HG03060 (cell line): ENCODE results near the gene HOXB13.

Experiments
- ATAC-seq: cut with Tn5 transposase; IDR thresholded peaks from one replicate; pipeline ENCODE4 v1.9.1; 2021; ENCODE audit warnings: low read depth, moderate number of reproducible peaks; ENCODE audit not compliant: unreplicated experiment

HOXB13 gene

GRCh38 chr17:48729335-48730239, 1.0 kb upstream of the HOXB13 start:
- no peak for ATAC-seq

DNA sequence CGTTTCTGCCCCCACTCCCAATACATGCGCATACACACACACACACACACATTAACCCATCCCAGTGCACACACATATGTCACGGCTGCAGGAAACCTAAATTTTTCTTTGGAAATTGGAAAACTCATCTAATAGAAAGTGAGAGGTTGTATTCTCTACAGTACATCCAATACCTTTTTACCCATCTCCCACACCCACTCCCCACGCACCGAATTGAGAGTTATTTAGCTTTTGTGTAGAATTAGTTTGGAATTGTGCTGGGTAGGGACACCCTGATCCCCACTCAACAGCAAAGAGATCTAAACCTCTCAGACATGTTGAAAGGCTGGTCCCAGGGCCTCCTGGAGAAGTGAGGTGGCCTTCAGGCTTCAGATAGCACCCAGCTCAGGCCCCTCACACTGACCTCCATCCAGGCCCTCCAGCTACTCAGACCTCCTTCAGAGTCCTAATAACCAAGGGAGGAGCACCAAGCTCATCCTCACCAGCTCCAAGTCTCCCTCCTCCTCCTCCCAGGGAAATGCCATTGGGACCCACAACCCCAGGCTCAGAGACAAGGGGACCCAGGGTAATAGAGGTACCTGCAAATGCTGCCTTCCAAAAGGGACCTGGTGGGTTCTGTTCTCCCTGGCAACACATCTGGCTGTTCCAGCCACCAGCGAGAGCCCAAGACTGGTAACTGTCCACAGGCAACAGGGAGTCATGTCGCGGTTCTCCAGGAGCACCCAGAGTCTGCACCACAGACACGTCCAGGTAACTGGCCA, 955 bp downstream of the HOXB13 start:
- no peak for ATAC-seq

DNA sequence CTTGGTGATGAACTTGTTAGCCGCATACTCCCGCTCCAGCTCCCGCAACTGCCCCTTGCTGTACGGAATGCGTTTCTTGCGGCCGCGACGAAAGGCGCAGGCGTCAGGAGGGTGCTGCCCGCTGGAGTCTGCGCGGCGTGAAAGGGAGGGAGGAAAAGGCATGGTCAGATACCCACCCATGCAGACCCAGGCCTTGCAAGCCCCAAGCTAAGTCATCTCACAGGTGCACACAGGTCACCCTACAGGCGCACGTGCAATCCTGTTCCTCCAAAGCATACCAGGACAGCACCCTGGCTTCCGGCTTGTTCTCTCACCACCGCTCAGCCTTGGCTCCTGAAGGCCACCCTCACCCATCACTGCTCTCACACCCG, 1.6 kb downstream of the HOXB13 start:
- no peak for ATAC-seq

DNA sequence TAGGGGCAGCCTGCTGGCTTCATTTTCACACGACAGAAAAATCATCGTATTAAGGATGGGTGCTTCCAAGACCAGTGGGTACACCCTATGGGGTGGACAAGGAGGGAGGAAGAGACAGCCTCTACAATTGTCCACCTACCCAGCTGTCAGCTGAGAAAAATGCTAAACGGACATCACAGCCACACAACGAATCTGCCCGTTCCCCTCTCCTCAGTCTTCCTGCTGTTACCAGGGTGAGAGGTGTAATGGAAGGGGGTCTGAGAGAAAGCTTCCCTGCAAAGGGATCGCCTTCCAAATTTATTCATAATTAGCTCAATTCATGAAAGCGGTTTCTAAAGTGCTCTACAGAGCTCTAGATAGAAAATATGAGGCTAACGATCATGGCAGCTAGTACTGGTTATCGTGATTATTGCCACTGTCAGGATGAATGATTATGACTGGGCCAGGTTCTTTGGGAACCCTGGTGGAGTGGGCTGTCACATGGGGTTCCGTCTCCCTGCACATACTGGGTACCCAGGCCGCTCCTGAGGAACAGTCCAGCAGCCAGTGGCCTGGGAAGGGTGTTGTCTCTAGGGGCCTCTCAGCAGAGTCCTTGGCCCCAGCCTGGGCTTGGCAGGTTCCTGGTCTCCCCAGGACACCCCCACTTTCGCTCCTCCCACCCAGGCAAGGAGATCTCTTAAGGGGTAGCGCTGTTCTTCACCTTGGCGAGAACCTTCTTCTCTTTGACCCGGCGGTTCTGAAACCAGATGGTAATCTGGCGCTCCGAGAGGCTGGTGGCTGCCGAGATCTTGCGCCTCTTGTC, 2.2 kb downstream of the HOXB13 start:
- ATAC-seq, result no peak

- no peak for ATAC-seq
Observed at GRCh38 chr17:48725288-48726064, 3.1 kb downstream of the HOXB13 start.

DNA sequence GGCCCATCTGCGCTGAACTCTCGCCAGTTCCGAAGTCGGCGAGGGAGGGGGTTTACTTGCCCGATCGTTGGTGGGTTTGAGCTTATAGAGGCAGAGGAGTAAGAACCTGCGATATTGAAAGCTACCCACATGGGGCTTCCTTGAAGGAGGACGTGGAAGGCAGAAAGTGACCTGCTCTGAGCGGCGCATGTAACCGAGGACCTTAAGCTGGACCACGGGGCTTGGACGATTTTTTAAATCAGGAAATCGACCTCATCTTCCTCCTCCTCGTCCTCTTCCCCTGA, 3.6 kb downstream of the HOXB13 start:
- no peak for ATAC-seq

GRCh38 chr17:48724251-48725003, 4.1 kb downstream of the HOXB13 start:
- ATAC-seq, result no peak

DNA sequence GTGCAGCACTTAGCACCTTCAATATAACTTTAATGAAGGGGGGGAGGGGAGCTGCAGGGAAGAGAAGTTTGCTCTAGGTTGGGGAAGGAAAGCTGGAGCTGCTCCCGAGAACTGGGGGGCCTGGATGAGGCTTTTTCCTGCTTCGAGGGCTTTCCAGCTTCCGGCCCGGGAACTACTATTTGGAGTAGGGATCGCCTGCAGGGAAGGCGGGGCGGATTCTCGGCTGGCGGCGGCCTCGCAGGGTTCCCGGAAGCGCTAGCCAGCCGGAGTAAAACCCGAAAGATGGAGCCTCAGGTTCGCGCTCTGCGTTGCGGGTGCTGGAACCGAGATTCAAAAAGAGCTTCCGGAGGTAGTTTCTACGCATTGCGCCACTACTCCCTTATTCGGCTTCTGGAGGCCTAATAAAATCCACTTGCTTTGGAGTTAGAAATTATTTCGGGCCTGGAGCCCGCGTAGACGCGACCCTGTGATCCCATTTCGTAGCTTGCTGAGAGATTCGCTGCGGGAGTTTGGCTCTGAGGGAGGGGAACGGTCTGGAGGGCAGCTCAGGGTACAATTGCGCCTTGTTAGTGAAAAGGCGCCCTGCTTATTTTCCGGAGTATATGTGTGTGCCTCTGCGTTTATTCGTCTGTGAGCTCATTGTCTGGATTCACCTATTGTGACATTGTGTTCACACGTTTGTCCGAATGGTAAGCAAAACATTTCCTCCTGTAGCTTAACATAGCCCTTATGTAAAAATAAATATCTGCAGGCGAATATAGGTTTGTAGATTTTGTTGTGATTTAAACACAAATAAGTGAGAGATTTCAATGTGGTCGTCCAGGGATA, 4.9 kb downstream of the HOXB13 start:
- ATAC-seq, result no peak

GRCh38 chr17:48722915-48723422, 5.6 kb downstream of the HOXB13 start, which contains the start of gene PRAC2:
PRAC2 (plus strand) TSS chr17:48723185; CDS start chr17:48724411, 1,226 bp downstream.
- ATAC-seq, result no peak

- ATAC-seq, result no peak
Observed at GRCh38 chr17:48722201-48722907, 6.2 kb downstream of the HOXB13 start, which contains the start of gene PRAC1. PRAC1 (minus strand) TSS chr17:48722518; CDS start chr17:48722392, 126 bp downstream.

DNA sequence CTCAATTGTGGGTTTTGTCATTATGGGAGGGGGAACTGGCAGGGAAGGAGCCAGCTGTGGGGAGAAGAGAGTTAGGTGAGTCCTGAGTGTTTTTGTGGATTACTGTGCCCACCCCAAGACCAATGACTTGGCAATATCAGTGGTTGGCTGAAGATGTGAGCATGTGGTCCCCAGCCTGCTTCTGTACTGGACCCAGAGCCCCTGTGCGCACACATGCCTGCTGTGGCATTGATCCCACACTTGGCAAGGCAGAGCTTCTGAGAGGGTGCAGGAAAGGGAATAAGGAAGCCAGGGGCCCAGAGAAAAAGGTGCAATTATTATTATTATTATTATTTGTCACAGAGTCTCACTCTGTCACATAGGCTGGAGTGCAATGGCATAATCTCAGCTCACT, 7.5 kb downstream of the HOXB13 start:
- ATAC-seq, result no peak

DNA sequence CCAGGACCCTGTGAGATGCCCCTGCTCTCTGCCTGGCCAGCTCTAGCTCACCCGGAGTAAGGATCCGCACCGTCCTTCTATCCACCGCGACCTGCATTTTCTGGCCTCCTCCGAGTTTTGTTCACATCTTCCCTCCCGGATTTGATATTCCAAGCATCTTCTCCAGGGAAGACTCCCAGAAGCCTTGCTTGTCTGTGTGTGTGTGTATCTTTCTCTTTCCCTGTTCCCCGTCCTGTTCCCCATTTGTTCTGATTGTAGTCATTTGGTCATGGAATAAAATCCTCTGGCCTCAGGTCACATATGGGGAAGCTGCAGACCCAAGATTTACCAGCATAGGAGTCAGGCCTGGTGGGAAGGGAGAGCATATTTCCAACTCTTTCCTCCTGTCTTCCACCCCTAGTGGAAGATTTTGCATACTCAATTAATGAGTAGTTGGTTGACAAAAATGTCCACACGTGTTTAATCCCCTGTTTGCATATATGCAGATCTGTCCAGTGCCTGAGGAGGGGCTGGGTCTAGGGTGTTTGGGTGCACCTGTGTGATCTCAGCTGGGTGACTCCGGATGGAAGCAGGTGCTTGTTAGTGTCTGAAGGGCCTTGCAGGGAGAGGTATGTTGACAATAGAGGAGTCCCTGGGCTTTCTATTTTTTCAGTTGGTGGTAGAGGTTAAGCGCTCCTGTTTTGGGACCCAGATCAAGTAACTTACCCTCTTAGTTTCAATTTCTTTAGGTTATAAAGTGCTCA, 8.1 kb downstream of the HOXB13 start:
- ATAC-seq, result no peak

- no peak for ATAC-seq
Observed at GRCh38 chr17:48719642-48720265, 8.8 kb downstream of the HOXB13 start.

DNA sequence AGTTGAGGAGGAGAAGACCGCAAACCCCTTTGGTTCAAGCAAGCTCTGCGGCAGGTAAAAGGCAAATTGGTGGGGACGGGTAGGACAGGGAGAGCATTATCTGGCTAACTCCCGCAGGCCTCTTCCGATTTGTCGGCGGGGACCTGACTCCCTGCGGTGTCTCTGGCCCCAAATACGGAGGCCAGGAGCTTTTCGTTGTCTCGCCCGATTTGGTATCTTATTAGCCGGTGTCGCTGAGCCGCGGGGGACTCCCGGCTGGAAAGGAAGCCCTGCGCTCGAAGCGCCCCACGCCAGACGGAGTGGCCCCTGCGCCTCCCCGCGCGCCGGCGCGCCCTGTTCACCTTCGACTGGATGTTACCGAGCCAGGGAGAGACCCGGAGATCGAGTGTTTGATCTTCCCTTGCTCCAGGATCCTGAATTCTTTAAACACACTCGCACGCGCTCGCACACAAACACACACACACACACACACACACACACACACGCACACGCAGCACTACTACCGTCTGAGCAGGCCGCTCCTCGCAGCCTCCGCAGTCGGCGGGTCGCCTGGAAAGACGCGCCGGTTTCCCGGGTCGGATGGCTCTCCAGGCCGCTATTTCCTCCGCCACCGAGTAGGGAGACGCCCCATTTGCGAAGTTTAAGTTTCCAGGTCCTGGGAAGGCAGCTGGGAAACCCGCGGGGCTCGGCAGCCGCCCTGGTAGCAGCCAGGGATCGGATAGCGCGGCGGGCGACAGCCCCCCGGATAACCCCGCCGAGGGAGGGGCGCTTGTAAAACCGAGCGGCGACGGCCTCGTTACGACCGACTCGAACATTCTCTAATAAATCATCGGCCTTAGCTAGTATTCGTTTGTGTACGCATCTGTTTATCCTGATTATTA, 9.5 kb downstream of the HOXB13 start:
- no peak for ATAC-seq

DNA sequence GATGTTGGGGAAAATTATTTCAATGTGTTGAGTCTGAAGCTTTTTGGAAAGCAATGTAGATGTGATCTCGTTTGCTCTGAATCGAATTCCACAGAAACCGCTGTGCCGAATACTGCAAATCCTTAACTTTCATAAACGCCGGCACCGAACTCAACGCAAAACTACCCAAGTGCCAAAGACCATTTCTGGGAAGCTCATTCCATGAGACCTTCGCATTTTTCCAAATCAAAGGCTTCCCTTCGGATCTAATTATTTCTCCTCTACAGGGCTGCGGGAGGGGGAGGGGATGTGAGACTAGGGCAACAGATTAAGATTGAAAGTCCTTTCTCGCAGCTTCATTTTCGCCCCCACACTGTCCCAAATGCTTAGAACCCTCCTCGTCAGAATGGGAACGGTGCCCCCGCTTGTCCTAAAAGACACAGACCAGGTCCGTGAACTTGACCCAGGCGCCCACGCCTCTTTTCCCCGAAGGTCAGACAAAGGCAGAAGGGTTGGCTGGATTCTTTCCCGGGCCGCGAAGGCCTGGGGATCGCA, 10.3 kb downstream of the HOXB13 start:
- ATAC-seq, result no peak
